Mucosa of descending colon (tissue), 3 donors: Measurements from ENCODE around the gene SPON1. TPM values are rescaled to one million over a fixed set of nuclear protein-coding genes. Genes with fewer than 3 reads are reported as not detected.

Experiments used
- ATAC-seq: fragments of 200-7000 bp; cut with Tn5 transposase; one replicate; pipeline ENCODE4 v1.9.1; 2020; ENCODE audit warnings: mild to moderate bottlenecking, moderate library complexity
- DNase-seq, 3 donors: peaks; one replicate each; pipeline ENCODE4 v3.0.0-alpha.2; 2020
- H3K36me3 ChIP-seq: fragments of 200-600 bp; one replicate; pipeline ENCODE4 v1.8.0; 2021; ENCODE audit warnings: low read depth, mild to moderate bottlenecking
- H3K4me1 ChIP-seq: fragments of 200-600 bp; one replicate; pipeline ENCODE4 v1.8.0; 2021; ENCODE audit warnings: low read depth, mild to moderate bottlenecking
- H3K4me3 ChIP-seq: fragments of 200-600 bp; one replicate; pipeline ENCODE4 v1.8.0; 2021; ENCODE audit warnings: mild to moderate bottlenecking
- H3K9me3 ChIP-seq: fragments of 200-600 bp; one replicate; pipeline ENCODE4 v1.8.0; 2021; ENCODE audit warnings: mild to moderate bottlenecking
- intact Hi-C, 2 donors: fragments of 100-400 bp; cut with DNase I in 1 of 2; cut with micrococcal nuclease in 1 of 2; formaldehyde crosslinking; loops; one replicate each; pipeline versions ENCODE4 v1.11.0 to v1.11.1; 2022; cut with DNase I, micrococcal nuclease
- total RNA-seq, 3 donors: library from RNA; stranded (reverse); fragmentation: NEBNext Ultra II Directional in 2 of 3; extraction: Animal tissue kit (Norgen Biotek cat#: 25700) in 2 of 3; gene quantifications; one replicate each; pipeline versions ENCODE4 v1.2.1 to v1.2.4, GENCODE V29; 2021 to 2023
- TF ChIP-seq, protein P1 (sequence below): fragments of 200-600 bp; IDR thresholded peaks from one replicate; pipeline ENCODE4 v1.8.0; 2022; ENCODE audit warnings: antibody characterized with exemption, mild to moderate bottlenecking
- donor health status: DM: no; HTN: no; CAD: no; lungs with moderate emphysema.
- donor health status: DM: no; HTN: no; CAD: no.
- donor health status: DM: no; HTN: yes; CAD: no.

The SPON1 gene
- total RNA-seq, 3 donors from 2014 or later, result 43.6 to 85.5 (median 64.2) TPM

DNA sequence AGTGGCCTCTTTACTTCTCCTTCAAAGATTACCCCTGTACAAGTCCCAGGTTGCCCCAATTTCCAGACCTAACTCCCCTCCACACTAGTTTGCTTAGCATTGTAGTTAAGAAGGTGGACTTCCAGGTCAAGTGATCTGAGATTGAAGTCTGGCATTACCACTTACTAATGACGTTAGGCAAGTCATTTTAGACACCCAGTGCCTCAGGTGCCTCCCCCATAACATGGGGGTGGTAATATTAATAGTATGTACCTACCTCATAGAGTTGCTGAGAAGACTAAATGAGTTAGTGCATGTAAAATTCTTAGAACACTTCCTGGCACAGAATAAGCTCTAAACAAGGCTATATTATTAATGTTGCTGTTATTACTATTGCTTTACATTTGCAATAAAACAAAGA, 93.4 kb downstream of the SPON1 start:
- intact Hi-C loops, result no loop called here
- TF ChIP-seq, protein P1, sequence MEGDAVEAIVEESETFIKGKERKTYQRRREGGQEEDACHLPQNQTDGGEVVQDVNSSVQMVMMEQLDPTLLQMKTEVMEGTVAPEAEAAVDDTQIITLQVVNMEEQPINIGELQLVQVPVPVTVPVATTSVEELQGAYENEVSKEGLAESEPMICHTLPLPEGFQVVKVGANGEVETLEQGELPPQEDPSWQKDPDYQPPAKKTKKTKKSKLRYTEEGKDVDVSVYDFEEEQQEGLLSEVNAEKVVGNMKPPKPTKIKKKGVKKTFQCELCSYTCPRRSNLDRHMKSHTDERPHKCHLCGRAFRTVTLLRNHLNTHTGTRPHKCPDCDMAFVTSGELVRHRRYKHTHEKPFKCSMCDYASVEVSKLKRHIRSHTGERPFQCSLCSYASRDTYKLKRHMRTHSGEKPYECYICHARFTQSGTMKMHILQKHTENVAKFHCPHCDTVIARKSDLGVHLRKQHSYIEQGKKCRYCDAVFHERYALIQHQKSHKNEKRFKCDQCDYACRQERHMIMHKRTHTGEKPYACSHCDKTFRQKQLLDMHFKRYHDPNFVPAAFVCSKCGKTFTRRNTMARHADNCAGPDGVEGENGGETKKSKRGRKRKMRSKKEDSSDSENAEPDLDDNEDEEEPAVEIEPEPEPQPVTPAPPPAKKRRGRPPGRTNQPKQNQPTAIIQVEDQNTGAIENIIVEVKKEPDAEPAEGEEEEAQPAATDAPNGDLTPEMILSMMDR, result no peak
- Histone ChIP-seq H3K9me3 (no peaks in the 10 kb centered on the region), H3K4me3 (no peak overlapping the region), H3K36me3 (no peaks in the 10 kb centered on the region), H3K4me1 (peaks cover 8% of the 10 kb centered on the region)
- DNase-seq (no peak), ATAC-seq (no peak)

DNA sequence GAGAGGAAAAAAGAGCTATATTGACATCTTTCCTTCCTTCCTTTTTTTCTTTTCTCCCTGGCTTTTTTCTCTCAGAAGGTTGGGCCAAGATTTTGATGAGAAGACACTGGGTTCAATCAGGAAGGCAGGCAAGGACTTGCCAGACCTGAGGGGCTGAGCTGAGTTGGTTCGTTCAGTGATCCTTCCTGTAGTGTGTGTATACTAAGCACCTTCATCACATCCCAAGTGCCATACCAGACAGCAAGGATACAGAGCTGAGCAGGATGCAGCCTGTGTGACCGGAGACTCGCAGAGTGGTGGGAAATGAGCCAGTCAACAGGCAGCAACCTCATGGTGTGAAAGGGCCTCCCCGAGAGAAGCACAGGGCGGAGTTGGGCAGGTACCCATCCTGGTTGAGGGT, 95.5 kb downstream of the SPON1 start:
- H3K4me1 ChIP-seq, result peaks cover 8% of the 10 kb centered on the region
- ATAC-seq, result no peak
- H3K9me3 ChIP-seq, result no peaks in the 10 kb centered on the region
- H3K4me3 ChIP-seq, result no peak overlapping the region
- no peaks in the 10 kb centered on the region for H3K36me3 ChIP-seq
- DNase-seq, result no peak
- intact Hi-C loops, result no loop called here
- TF ChIP-seq, protein P1, result no peak

DNA sequence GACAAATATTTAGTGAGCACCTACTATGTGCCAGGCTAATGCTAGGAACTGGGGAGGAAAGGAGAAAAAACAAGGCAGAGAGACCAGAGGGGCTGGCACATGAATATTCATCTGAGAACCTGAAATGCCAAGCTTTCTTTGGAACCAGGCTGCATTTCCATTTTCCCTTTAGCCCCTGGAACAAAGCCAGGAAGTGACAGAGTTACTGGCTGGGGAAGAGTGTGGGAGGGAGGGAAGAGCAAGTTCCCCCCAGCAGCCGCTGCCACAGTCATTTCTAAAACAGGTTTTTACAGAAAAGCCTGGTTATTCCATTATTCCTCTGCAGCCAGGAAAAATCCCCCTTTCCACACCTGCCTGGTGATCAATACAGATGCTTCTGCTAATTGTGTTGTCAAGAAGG, 97.0 kb downstream of the SPON1 start:
- TF ChIP-seq, protein P1, result no peak
- H3K4me1 ChIP-seq, result peaks cover 3% of the 10 kb centered on the region
- intact Hi-C loops, result no loop called here
- DNase-seq, result no peak
- no peak for ATAC-seq
- H3K9me3 ChIP-seq, result no peaks in the 10 kb centered on the region
- no peak overlapping the region for H3K4me3 ChIP-seq
- H3K36me3 ChIP-seq, result no peaks in the 10 kb centered on the region

DNA sequence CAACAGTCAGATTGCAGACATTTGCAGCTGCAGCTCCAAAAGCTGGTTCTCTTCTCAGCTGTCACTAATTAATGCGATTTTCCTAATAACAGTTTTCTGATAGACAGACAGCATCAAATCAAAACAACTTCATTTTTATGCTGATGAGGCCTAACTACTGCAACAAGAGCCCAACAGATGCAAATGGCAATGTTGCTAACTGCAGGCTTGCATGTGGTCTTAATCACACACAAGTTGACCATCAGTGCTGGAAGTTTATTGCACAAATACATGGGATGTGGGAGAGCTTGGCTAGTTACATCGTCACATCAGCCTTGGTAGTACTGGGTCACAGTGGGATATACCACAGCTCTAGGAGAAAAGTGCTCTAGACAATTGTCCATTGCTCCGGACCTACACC, 99.2 kb downstream of the SPON1 start:
- TF ChIP-seq, protein P1, result no peak
- intact Hi-C loops, result no loop called here
- no peak for DNase-seq
- no peaks in the 10 kb centered on the region for H3K36me3 ChIP-seq
- no peak overlapping the region for H3K4me3 ChIP-seq
- no peak for ATAC-seq
- no peaks in the 10 kb centered on the region for H3K4me1 ChIP-seq
- H3K9me3 ChIP-seq, result no peaks in the 10 kb centered on the region

DNA sequence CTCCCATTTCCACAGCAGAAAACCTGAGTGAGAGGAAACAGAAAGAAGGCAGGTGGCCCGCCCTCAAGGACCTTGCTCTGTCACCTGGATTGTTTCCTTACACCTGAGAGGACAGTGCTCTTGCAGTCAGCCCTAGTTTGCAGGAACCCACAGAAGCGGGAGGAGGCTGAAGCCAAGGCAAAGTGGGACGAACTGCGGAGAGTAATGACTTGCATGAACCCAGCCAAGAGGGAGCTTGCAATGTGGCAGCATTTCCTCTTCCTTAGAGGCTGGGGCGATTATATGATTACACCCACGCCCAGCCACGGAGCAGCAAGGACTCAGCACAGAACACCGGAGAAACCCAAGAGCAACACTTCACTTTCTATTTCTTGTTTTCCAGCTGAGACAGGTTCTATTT, 102.6 kb downstream of the SPON1 start:
- Histone ChIP-seq H3K9me3 (no peaks in the 10 kb centered on the region), H3K4me3 (no peak overlapping the region), H3K36me3 (no peaks in the 10 kb centered on the region), H3K4me1 (no peaks in the 10 kb centered on the region)
- ATAC-seq (peak; percentile 94), DNase-seq (peak in 2 of 3 donors; percentile 60 to 65)
- intact Hi-C loops, result no loop called here
- TF ChIP-seq, protein P1, result no peak

DNA sequence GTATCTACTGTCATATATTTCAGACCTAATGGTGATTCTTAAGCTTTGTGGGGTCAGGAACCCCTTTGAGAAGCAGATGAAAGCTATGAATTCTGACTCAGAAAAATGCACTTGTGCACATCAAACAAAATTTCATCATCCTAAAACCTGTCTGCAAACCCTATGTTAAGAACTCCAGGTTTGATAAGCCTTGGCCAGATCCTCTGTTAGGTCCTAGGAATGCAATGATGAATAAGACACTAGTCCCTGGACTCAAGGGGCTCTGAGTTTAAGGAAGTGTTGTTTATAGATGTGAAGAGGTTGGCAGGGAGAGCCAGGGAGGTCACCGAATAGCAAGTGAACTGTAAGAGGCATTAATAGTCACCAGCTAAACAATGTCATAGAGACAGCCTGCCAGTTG, 103.2 kb downstream of the SPON1 start:
- H3K4me3 ChIP-seq, result no peak overlapping the region
- intact Hi-C loops, result no loop called here
- TF ChIP-seq, protein P1, result no peak

More for the DNA sequence above, 103.2 kb downstream of the SPON1 start:
- no peak for DNase-seq
- no peaks in the 10 kb centered on the region for H3K36me3 ChIP-seq
- H3K9me3 ChIP-seq, result no peaks in the 10 kb centered on the region
- H3K4me1 ChIP-seq, result no peaks in the 10 kb centered on the region
- ATAC-seq, result no peak
